ENCODE data around the gene ABLIM2.

Gene ABLIM2

DNA sequence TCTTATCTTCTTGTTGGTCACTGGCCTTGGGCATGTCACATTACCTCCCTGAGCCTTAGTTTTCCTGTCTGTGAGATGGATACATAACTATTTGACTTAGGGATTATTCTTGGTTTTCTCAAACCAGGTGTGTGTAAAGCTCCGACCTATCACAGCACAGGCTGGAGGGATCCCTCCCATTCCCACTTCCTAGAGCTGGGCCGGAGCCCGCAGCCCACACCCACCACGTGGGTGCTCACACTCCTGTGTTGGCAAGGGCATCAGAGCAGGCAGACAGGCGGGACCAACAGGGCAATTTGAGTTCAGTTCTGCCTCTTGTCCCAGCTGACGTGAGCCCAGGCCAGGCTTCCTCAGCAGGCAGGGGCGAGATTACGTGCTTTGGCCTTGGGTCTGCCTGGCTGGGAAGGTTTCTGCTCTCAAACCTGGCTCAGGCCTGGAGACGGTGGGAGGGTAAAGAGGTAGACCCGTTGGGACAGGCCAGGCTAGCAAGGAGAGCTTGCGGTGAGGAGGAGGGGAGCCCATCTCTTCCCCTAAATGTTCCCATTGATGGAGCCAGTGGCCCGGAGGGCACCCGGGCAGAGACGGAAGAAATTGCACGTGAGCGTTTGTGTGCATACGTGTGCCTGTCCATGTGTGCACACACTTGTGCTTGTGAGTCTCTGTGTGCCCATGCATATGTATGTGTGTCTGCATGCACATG, 39.7 kb upstream of the ABLIM2 start:
- DNase-seq (ENCODE audit: insufficient read length, low spot score) (no peak), FAIRE-seq (no peak)
- TF ChIP-seq, protein P1, sequence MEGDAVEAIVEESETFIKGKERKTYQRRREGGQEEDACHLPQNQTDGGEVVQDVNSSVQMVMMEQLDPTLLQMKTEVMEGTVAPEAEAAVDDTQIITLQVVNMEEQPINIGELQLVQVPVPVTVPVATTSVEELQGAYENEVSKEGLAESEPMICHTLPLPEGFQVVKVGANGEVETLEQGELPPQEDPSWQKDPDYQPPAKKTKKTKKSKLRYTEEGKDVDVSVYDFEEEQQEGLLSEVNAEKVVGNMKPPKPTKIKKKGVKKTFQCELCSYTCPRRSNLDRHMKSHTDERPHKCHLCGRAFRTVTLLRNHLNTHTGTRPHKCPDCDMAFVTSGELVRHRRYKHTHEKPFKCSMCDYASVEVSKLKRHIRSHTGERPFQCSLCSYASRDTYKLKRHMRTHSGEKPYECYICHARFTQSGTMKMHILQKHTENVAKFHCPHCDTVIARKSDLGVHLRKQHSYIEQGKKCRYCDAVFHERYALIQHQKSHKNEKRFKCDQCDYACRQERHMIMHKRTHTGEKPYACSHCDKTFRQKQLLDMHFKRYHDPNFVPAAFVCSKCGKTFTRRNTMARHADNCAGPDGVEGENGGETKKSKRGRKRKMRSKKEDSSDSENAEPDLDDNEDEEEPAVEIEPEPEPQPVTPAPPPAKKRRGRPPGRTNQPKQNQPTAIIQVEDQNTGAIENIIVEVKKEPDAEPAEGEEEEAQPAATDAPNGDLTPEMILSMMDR (IDR thresholded peaks at IDR 0.05; ENCODE audit: insufficient read depth, missing control alignments), result no peak

DNA sequence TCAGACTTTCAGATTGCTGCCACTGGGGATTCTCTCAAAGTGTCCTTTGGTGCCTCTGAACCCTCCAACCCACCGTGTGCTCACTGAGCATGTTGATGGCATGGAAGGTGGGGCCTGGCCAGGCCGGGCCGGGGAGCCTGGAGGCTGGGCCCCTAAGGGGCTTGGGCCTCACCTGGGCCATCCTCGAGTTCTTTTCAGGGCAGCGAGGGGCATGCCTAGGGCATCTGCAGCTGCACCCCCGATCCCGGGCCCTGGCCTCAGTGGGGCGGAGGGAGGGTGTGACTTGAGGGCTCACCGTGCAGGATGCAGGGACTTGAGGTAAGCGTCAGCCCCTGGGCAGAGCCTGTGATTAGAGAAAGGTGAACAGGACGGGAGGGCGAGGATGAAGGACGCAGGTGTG, 38.9 kb upstream of the ABLIM2 start:
- TF ChIP-seq, protein P1 (IDR thresholded peaks at IDR 0.05; ENCODE audit: insufficient read depth, missing control alignments), result no peak
- FAIRE-seq (no peak), DNase-seq (ENCODE audit: insufficient read length, low spot score) (no peak)

DNA sequence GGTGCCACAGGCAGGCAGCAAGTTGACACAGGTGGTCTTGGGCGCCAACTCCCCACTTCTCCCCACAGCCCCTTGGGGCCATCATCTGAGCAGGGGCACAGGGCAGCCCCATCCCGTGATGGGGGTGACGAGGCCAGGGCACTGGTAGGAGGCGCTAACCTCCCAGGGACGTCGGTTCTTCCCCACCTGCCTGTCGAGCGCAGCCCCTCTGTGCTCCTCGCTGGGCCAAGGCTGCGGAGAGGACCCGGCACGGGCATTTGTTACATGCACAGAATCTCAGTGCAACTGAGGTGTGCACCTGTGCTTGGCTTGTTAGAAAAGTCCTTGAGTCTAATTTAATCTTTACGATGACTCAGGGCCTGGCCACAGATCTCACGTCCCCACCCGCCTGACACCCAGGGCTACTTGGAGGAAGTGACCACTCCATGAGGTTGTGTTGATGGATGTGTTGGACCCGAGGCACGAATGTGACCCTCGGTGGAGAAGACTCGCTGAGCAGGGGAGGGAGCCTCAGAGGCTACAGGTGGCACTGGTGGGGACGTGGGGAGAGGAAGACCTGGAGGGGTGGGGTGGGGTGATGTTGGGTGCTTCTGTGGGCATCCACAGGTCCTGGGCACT, 37.3 kb upstream of the ABLIM2 start:
- TF ChIP-seq, protein P1 (IDR thresholded peaks at IDR 0.05; ENCODE audit: insufficient read depth, missing control alignments), result no peak
- DNase-seq (ENCODE audit: insufficient read length, low spot score) (no peak), FAIRE-seq (no peak)

DNA sequence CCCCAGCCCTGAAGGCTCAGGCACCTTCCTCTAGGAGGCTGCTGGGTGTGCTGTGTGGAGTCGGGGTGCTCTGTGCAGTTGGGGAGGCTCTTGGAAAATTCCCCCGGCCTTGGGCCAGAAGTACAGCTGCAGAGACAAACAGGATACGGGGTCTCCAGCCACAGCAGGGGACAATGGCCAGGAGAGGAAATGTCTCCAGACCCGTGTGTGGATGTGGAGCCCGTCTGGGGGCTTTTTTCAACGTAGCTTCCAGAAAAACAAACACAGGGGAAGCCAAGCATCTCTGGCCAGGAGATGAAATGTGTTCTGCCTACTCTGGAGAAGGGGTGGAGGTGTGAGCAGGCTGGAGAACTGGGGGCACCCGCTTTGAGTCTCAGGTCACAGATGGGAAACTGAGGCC, 36.8 kb upstream of the ABLIM2 start:
- TF ChIP-seq, protein P1 (IDR thresholded peaks at IDR 0.05; ENCODE audit: insufficient read depth, missing control alignments), result no peak
- DNase-seq (ENCODE audit: insufficient read length, low spot score) (no peak), FAIRE-seq (no peak)

DNA sequence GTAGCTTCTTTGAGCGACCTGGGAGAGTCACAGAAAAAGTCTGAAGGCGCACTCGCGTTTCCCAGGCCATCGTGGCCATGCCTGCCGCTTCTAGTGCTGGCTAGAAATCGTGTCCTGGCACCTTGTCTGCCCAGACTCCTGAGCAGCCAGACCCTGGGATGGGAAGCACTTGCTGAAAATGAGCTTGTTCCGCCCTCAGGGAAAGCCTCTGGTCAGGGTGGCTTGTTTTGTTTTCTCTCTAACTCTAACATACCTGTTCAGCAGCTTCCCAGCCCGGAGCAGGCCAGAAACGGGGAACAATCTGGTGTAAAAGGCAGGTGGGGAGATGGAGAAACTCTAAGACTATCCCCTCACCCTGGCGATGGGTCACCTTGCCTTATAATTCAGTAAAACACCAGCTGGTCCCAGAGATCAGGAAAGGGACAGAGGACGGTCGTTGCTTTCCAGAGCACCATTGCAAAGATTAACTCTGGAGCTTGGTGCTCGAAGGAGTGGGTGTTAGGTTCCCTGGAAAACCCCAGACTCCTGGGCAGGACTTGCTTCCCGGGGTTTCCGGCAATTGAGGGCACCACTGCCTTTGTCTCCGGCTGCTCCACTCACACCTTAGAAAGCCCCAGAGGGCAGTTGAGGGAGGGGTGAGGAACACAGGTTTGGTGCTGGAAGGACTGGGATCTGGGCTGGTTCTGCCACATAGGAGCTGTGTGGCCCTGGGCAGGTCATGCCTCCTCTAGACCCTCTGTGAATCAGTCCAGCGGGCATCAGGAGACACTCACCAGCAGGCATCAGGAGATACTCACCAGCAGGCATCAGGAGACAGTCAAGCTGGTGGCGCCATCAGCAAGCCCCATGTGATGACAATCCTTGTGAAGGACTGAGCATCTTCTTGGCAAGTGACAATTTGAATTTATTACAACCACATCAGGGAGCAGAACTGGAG, 36.0 kb upstream of the ABLIM2 start:
- TF ChIP-seq, protein P1 (IDR thresholded peaks at IDR 0.05; ENCODE audit: insufficient read depth, missing control alignments), result no peak
- no peak for DNase-seq (ENCODE audit: insufficient read length, low spot score)

DNA sequence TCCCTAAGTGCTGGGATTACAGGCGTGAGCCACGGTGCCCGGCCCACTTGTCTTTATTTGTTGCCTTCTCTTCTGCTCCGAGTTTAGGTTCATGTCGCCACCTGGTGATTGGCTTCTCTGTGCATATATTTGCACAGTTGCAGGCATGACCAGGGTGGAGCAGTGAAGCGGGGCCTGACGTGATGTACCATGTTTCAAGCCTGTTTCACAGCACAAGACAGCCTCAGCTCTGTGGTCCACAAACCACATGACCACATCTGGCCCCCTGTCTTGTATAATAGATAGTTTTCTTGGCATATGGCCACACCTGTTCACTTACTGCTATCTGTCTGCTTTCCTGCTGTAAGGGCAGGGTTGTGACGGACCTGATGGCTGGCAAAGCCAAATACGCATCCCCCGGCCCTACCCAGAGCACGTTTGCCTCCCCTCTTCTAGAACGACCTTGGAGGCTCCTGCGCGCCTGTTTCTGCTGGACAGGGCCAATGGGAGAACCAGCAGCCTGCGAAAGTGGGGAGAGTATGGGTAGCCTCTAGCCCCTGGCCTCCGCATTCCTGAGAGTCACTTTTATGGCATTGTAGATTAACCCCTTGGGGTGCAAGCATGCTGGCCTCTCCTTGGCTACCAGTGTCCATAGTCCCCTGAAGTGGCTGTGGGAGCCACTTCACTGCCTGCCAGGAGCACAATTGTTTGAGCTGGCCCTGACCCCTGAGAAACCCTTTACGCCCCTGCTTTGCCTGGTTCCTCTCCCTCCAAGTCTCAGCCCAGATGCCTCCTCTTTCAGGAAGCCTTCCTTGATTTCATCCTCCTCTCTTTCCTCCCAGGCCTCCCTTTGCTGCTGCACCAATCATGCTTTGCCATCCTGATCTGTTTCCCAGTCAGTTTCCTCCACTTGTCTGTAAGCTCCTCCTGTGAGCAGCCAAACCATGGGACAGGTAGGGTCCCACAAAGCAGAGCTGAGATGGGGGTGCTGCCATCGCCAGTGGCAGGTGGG, 34.4 kb upstream of the ABLIM2 start:
- FAIRE-seq (no peak), DNase-seq (ENCODE audit: insufficient read length, low spot score) (no peak)
- TF ChIP-seq, protein P1 (IDR thresholded peaks at IDR 0.05; ENCODE audit: insufficient read depth, missing control alignments), result peak; percentile 33

More for the DNA sequence above, 36.0 kb upstream of the ABLIM2 start:
- no peak for FAIRE-seq

Data from D721Med (cell line).